HG03066 (cell line): Measurements from ENCODE around the gene PAFAH1B2.

Experiments used
- ATAC-seq: cut with Tn5 transposase; IDR thresholded peaks from one replicate; pipeline ENCODE4 v1.9.1; 2021; ENCODE audit warnings: low read depth; ENCODE audit not compliant: unreplicated experiment

PAFAH1B2 gene

GRCh38 chr11:117219001-117219400 lies 74.9 kb downstream of the PAFAH1B2 start:
- no peak for ATAC-seq

GRCh38 chr11:117219455-117219854 lies 75.4 kb downstream of the PAFAH1B2 start:
- no peak for ATAC-seq

GRCh38 chr11:117219995-117220394 lies 75.9 kb downstream of the PAFAH1B2 start:
- no peak for ATAC-seq

- no peak for ATAC-seq
Measured at GRCh38 chr11:117220568-117220967, 76.5 kb downstream of the PAFAH1B2 start.

- no peak for ATAC-seq
Measured at GRCh38 chr11:117220999-117221774, 77.1 kb downstream of the PAFAH1B2 start.

- no peak for ATAC-seq
Measured at GRCh38 chr11:117221775-117222517, 77.9 kb downstream of the PAFAH1B2 start.

- ATAC-seq = no peak
Measured at GRCh38 chr11:117222991-117223740, 79.1 kb downstream of the PAFAH1B2 start.

DNA sequence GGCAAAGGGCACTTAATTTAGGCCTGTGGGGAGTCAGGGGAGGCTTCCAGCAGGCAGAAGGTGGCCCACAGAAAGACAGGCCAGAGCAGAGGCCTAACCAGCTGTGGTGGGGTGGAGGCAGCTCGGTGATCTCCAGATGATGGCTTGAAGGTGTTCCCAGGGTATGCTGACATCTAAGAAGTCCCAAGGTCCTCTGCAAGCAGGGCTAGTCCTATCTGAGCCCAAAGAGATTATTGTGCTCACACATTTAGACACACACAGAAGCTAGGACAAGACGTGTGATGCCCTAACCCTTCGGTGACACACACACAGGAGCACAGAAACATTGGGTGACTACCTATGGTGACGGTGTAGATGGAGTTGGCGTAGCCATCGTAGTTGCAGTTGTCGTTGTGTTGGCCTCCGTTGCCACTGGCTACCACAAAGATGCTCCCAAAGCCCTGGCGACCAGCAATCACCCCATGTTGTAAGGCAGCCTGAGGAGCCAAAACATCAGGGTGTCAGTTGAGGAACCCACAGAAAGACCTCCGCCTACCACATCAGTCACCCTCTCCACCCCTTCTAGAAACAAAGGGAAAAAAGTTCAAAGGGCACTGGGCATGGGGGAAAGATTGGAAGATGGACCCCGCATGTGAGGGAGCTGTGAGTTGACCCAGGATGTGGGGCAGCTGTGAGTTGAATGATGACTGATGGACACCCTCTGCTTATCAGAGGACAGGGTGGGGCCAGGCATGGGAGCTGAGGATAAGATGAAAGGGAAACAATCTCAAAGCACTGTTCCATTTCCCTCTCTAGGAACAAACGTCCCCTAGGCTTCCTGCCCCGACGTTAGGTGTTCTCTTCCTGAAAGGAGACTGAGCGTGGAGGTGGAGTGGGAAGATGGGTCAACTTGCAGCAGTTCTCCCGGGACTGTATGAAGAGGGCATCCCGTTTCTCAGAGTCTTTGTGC lies 79.9 kb downstream of the PAFAH1B2 start:
- ATAC-seq = no peak

GRCh38 chr11:117225553-117226170 lies 81.6 kb downstream of the PAFAH1B2 start:
- no peak for ATAC-seq
